Parathyroid adenoma (tissue), 2 donors: ENCODE measurements around the gene CORO7.

Source experiments
- H2AFZ ChIP-seq: fragments of 300-600 bp; sonication (generic); one replicate; pipeline ENCODE4 v1.7.0; 2017; ENCODE audit warnings: antibody characterized with exemption, mild to moderate bottlenecking
- H3K27ac ChIP-seq: fragments of 300-600 bp; sonication (generic); one replicate; pipeline ENCODE4 v1.7.0; 2017
- H3K27me3 ChIP-seq: fragments of 300-600 bp; sonication (generic); one replicate; pipeline ENCODE4 v1.7.0; 2017; ENCODE audit warnings: low read length; ENCODE audit not compliant: control insufficient read depth, insufficient read depth
- H3K36me3 ChIP-seq: fragments of 300-600 bp; sonication (generic); one replicate; pipeline ENCODE4 v1.7.0; 2017; ENCODE audit warnings: low read length; ENCODE audit not compliant: control insufficient read depth, insufficient read depth
- H3K4me1 ChIP-seq: fragments of 300-600 bp; sonication (generic); one replicate; pipeline ENCODE4 v1.7.0; 2017; ENCODE audit warnings: control low read depth
- H3K4me2 ChIP-seq: fragments of 300-600 bp; sonication (generic); one replicate; pipeline ENCODE4 v1.7.0; 2017; ENCODE audit warnings: low read length
- H3K4me3 ChIP-seq: fragments of 300-600 bp; sonication (generic); one replicate; pipeline ENCODE4 v1.7.0; 2017; ENCODE audit warnings: low read depth, low read length
- H3K79me2 ChIP-seq: fragments of 300-600 bp; sonication (generic); one replicate; pipeline ENCODE4 v1.7.0; 2017; ENCODE audit warnings: control low read depth
- H3K9ac ChIP-seq: fragments of 300-600 bp; sonication (generic); one replicate; pipeline ENCODE4 v1.7.0; 2017; ENCODE audit warnings: mild to moderate bottlenecking
- H3K9me3 ChIP-seq: fragments of 300-600 bp; sonication (generic); one replicate; pipeline ENCODE4 v1.7.0; 2017; ENCODE audit warnings: low read length; ENCODE audit not compliant: control insufficient read depth
- CTCF ChIP-seq: fragments of 300-600 bp; sonication (generic); IDR thresholded peaks from one replicate; pipeline ENCODE4 v1.7.0; 2017; ENCODE audit warnings: antibody characterized with exemption, mild to moderate bottlenecking
- donor health status: primary hyperparathyroidism.

CORO7 gene

GRCh38 chr16:4338712-4339299 lies 77.6 kb downstream of the CORO7 start:
- Histone ChIP-seq H3K4me3 (no peak overlapping the region), H3K4me2 (no peak overlapping the region), H3K36me3 (no peaks in the 10 kb centered on the region), H3K27ac (no peak overlapping the region), H3K79me2 (peaks cover 22% of the 10 kb centered on the region), H3K27me3 (no peaks in the 10 kb centered on the region), H3K9me3 (no peaks in the 10 kb centered on the region), H3K9ac (no peak overlapping the region), H2AFZ (no peak overlapping the region), H3K4me1 (no peaks in the 10 kb centered on the region)
- TF ChIP-seq CTCF, result no peak

GRCh38 chr16:4338125-4338582 lies 78.2 kb downstream of the CORO7 start:
- Histone ChIP-seq H2AFZ (no peak overlapping the region), H3K9ac (no peak overlapping the region), H3K4me1 (no peaks in the 10 kb centered on the region), H3K27ac (no peak overlapping the region), H3K4me2 (no peak overlapping the region), H3K4me3 (no peak overlapping the region), H3K27me3 (no peaks in the 10 kb centered on the region), H3K79me2 (peaks cover 16% of the 10 kb centered on the region), H3K36me3 (no peaks in the 10 kb centered on the region), H3K9me3 (no peaks in the 10 kb centered on the region)
- no peak for TF ChIP-seq CTCF

GRCh38 chr16:4337540-4338088 lies 78.8 kb downstream of the CORO7 start:
- Histone ChIP-seq H3K27ac (no peak overlapping the region), H3K36me3 (no peaks in the 10 kb centered on the region), H3K4me3 (no peak overlapping the region)

GRCh38 chr16:4336701-4337539 lies 79.5 kb downstream of the CORO7 start:
- Histone ChIP-seq H3K27me3 (no peaks in the 10 kb centered on the region), H3K79me2 (peaks cover 17% of the 10 kb centered on the region), H3K4me1 (no peaks in the 10 kb centered on the region), H3K4me2 (no peak overlapping the region), H2AFZ (no peak overlapping the region), H3K9me3 (no peaks in the 10 kb centered on the region), H3K4me3 (no peak overlapping the region), H3K9ac (no peak overlapping the region), H3K36me3 (no peaks in the 10 kb centered on the region), H3K27ac (no peak overlapping the region)
- TF ChIP-seq CTCF, result no peak

More at GRCh38 chr16:4337540-4338088, 78.8 kb downstream of the CORO7 start:
- Histone ChIP-seq H3K9ac (no peak overlapping the region), H3K4me2 (no peak overlapping the region), H3K4me1 (no peaks in the 10 kb centered on the region), H3K79me2 (peaks cover 16% of the 10 kb centered on the region), H3K27me3 (no peaks in the 10 kb centered on the region), H3K9me3 (no peaks in the 10 kb centered on the region), H2AFZ (no peak overlapping the region)
- TF ChIP-seq CTCF, result no peak
